Neuron (in vitro differentiated cells): ENCODE data around the gene SCN5A.

Experiments used
- H2AFZ ChIP-seq: one replicate; pipeline ENCODE4 v1.6.1; 2013; ENCODE audit warnings: low read depth, mild to moderate bottlenecking, inconsistent platforms, low read length, moderate library complexity
- H3K27me3 ChIP-seq: one replicate; pipeline ENCODE4 v1.6.1; 2013; ENCODE audit warnings: low read length; ENCODE audit not compliant: insufficient read depth
- H3K36me3 ChIP-seq: one replicate; pipeline ENCODE4 v1.6.1; 2013; ENCODE audit warnings: low read length; ENCODE audit not compliant: insufficient read depth
- H3K4me1 ChIP-seq: one replicate; pipeline ENCODE4 v1.6.1; 2013; ENCODE audit warnings: low read length; ENCODE audit not compliant: insufficient read depth
- H3K4me3 ChIP-seq: 2 replicates; pipeline ENCODE4 v1.5.1; 2013; ENCODE audit warnings: mild to moderate bottlenecking, low read length, moderate library complexity
- H3K9me3 ChIP-seq: one replicate; pipeline ENCODE4 v1.6.1; 2013; ENCODE audit warnings: low read length

SCN5A gene

DNA sequence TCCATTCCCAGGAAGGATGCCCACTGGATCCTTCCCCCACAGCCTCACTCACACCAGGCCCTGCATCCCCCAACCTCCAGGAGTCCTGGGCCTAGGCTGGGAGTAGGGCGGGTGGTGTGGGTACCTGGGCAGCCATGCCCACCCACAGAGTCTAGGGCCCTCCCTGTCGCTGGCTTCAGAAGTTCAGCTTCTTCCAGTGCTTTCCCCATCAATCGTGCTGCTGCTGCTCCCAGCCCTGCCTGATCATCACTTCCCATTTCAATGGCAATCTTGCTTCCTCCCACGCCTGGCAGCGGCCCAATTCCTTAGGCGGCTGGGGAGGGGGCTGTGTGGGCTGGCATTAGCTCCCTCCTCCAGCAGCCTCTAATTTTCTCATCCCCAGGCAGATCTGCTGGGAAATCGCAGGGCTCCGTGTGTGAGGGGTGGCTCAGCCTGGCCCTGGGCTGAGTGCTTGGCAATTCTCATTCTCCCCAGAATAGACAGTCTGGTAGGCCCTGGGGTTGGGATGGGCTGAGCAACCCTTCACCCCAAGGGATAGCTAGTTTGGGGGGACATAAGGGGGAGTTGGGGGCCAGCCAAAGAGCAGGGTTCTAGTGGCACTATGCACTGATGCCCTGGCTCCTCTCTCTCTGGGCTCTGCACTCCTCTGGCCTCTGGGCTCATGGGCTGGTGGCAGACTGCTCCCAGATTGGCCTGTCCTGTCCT, 66.4 kb downstream of the SCN5A start:
- Histone ChIP-seq H3K4me3 (no peak overlapping the region), H3K27me3 (peaks cover 8% of the 10 kb centered on the region), H3K4me1 (no peaks in the 10 kb centered on the region), H3K9me3 (no peaks in the 10 kb centered on the region), H3K36me3 (no peaks in the 10 kb centered on the region), H2AFZ (no peak overlapping the region)

DNA sequence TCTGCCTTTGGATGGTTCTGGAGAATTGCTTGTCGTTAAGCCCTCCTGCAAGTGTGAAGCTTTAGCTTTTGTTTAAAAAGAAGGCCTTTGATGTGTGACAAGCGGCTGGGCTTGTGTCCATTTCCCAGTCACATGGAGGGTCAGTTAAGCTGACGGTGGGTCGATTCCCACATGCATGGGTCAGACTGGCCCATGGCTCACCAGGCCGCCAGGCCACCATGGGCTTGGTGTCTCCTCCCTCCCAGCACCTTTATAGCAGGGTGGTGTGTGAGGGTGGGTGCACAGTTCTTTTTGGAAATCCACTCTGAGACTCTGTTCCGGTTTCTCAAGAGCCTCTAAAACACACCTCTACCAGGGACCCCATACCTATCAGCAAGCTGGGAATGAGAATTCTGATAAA, 67.2 kb downstream of the SCN5A start:
- Histone ChIP-seq H2AFZ (no peak overlapping the region), H3K9me3 (no peaks in the 10 kb centered on the region), H3K27me3 (peaks cover 8% of the 10 kb centered on the region), H3K36me3 (no peaks in the 10 kb centered on the region), H3K4me3 (no peak overlapping the region), H3K4me1 (no peaks in the 10 kb centered on the region)

DNA sequence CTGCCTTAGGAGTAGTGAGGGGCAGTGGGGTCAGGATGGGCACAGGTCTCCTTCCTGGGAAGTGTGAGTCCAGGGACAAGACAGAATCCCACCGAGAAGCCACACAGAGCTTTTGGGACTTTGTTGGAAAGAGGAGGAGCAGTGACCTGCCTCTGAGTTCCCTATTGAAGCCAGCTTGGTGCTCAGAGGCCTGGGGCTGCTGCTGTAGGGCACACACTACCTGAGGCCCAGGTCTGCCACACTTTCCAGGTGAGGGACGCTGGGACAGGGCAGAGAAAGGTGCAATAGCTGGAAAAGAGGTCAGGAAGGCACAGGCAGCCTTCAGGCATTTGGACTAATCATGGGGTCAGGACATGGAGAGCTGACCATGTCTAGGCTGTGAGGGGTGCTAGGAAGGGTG, 67.7 kb downstream of the SCN5A start:
- H2AFZ ChIP-seq: no peak overlapping the region
- H3K9me3 ChIP-seq: no peaks in the 10 kb centered on the region
- H3K36me3 ChIP-seq: no peaks in the 10 kb centered on the region
- no peaks in the 10 kb centered on the region for H3K4me1 ChIP-seq
- H3K4me3 ChIP-seq: no peak overlapping the region
- H3K27me3 ChIP-seq: peaks cover 8% of the 10 kb centered on the region

DNA sequence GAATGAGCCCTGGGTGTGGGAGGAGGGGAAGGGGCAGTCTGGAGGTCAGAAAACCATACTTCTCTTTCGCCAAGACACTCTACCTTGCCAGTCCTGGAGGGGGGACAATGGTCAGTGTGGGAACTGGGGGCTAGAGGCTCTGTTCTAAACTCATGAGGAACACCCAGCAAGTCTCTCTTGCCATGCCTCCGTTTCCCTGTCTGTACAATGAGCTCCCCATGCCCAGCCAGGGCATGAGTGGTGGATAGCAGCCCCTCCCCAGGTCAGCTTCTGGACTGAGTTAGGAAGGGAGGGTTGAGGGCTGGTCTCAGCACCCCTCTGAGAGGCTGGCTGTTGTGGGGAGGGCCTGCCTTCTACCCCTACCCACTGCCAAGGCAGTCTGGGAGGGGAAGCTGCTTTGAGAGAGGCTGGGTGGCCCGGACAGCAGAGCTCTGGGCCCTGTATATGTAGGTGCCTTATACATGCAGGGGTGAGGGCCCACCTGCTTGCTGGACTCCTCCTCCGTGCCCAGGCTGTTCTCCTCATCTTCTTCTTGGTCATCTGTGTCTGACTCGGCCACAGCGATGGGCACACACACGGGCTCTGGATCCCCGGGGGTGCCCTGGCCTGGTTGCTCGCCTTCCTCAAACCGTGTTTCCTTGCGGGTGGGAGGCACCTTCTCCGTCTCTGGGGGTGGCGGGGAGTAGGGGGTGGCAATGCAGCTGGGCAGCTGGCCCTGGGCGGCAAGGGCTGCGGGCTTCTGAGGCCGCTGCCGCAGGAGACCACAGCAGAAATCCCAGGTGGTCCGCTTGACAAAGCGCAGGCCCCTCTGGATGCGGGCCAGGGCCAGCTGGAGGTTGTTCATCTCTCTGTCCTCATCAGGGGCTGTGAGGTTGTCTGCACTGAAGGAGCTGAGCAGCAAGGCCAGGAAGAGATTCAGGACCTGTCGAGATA, 68.8 kb downstream of the SCN5A start:
- Histone ChIP-seq H3K4me3 (no peak overlapping the region), H2AFZ (no peak overlapping the region), H3K4me1 (no peaks in the 10 kb centered on the region), H3K27me3 (peaks cover 8% of the 10 kb centered on the region), H3K9me3 (no peaks in the 10 kb centered on the region), H3K36me3 (no peaks in the 10 kb centered on the region)

DNA sequence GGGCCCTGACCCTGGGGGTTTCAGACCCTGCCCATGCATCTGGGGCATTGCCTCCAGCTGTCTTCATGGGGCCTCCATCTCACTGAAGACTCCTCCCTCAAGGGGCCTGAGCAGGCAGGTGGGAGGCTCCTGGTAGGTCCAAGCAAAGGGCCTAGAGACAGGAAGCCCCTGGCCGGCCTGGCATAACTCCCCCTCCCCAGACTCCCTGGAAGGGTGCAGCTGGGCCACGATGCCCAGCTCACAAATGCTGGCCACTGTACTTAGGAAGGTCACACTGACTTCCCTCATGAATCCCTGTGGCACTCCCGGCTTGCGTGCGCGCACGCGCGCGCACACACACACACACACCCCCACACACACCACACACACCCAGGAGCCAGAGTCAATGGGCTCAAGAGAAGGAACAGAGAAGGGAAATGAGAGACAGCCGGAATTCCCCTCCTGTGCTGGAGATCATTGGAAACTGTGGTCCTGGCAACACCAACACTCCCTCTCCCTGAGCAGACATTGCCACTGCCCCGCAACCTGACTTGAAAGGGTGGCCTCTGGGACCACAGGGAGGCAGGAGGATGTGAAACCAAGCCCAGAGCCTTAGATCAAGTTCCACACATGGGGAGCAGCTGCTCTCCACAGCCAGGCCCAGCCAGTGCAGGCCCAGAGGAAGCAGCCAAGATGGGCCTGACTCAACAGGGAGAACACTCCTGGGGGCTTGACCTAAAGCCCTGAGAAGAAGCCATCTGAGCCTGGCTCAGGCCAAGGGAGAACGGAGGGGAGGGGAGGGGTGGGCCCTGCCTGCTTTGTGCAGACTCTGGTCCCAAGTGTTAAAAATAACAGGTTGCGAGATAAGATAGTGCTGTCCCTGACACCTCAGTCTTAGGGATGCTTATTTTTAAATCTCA, 69.7 kb downstream of the SCN5A start:
- Histone ChIP-seq H3K27me3 (peaks cover 8% of the 10 kb centered on the region), H3K4me3 (no peak overlapping the region), H3K36me3 (no peaks in the 10 kb centered on the region), H3K4me1 (no peaks in the 10 kb centered on the region), H3K9me3 (no peaks in the 10 kb centered on the region), H2AFZ (no peak overlapping the region)

DNA sequence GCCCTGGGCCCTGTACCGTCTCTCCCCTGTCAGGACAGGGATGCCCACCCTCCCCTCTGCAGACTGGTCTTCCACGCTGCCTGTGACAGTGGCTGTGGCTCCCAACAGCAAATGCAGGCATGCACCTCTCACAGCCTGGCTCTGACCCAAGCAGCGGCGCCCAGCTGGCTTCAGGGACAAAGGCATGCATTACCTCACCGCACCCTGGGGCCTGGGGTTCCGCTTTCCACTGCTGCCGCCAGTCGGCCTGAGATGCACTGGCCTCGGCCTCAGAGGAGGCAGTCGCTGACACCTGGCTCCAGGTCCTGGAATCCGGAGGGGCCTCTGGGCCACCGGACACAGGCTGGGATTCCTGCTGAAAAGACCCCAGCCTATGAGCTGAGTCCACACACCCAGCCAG, 70.3 kb downstream of the SCN5A start:
- H3K27me3 ChIP-seq: peaks cover 8% of the 10 kb centered on the region
- H2AFZ ChIP-seq: no peak overlapping the region
- H3K36me3 ChIP-seq: no peaks in the 10 kb centered on the region
- H3K4me1 ChIP-seq: no peaks in the 10 kb centered on the region
- no peaks in the 10 kb centered on the region for H3K9me3 ChIP-seq
- H3K4me3 ChIP-seq: no peak overlapping the region

DNA sequence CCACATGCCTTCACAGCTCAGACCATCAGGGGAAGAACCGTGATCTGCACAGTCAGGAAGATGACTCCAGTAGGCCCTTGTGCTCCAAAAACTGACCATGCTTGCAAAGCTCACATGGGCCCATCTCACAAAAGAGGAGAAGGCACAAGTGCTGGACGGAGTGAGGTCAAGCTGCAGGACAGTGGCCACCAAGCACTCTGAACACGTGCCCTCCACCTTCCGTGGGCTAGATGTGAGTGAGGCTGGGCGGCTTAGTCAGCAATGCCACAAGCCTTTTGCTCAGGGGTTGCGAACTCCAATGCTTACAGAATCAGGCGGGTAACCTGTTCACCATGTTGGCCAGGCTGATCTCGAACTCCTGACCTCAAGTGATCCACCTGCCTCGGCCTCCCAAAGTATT, 70.9 kb downstream of the SCN5A start:
- H3K27me3 ChIP-seq: peaks cover 8% of the 10 kb centered on the region
- no peaks in the 10 kb centered on the region for H3K9me3 ChIP-seq
- no peak overlapping the region for H3K4me3 ChIP-seq
- H3K36me3 ChIP-seq: no peaks in the 10 kb centered on the region
- H2AFZ ChIP-seq: no peak overlapping the region
- H3K4me1 ChIP-seq: no peaks in the 10 kb centered on the region

DNA sequence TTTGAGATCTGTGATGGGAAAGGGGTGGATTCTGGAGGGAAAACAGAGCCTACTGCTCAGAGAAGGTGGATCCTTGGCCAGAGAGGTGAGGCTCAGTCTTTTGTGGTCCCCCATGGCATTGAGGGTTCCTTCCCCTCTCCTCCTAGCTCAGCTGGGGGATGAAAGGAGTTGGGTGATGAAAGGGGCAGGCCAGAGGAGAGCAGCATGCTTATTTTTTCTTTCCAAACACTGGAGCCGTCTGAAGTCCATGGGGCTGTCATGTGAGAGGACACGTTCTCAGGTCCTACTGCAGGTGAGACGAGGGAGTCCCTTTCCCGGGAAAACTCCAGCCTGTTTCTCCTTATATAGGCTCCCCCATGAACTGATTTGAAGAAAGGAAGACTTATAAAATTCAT, 71.4 kb downstream of the SCN5A start:
- Histone ChIP-seq H3K4me1 (no peaks in the 10 kb centered on the region), H2AFZ (no peak overlapping the region), H3K27me3 (peaks cover 8% of the 10 kb centered on the region), H3K36me3 (no peaks in the 10 kb centered on the region), H3K9me3 (no peaks in the 10 kb centered on the region), H3K4me3 (no peak overlapping the region)

DNA sequence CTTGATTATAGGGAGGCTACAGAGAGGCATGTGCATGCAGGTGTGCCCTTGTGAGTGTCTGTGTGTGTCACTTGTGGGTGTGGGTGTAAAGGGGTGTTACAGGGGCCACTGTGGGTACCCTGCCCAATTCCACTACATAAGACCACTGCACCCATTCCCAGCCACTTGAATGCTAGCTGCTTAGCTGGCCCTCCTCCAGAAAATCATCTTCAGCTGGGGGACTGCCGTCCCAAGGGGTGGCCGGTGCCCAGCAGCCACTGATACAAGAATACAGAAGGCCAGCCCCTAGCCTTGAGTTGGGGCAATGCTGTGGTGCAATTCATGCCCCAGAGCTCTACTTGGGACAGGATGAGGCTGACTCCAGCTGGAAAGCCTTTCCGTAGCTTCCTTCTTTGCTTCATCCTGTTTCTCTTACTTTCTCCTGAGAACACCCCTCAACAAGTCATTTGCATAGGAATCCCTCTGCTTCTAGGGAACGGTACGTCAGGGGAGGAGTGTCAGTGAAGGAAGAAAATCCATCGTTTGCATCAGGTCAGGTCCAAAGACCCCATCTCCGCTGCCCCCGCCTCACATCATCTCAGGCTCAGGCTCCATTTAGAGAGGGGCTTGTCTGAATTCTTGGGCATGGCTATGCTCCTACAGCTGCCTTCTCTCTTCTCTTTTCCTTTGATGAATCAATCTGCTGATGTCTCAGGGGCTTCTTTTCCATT, 72.0 kb downstream of the SCN5A start:
- no peaks in the 10 kb centered on the region for H3K4me1 ChIP-seq
- H3K36me3 ChIP-seq: no peaks in the 10 kb centered on the region
- H3K27me3 ChIP-seq: peaks cover 8% of the 10 kb centered on the region
- H3K9me3 ChIP-seq: no peaks in the 10 kb centered on the region
- H3K4me3 ChIP-seq: no peak overlapping the region
- no peak overlapping the region for H2AFZ ChIP-seq

DNA sequence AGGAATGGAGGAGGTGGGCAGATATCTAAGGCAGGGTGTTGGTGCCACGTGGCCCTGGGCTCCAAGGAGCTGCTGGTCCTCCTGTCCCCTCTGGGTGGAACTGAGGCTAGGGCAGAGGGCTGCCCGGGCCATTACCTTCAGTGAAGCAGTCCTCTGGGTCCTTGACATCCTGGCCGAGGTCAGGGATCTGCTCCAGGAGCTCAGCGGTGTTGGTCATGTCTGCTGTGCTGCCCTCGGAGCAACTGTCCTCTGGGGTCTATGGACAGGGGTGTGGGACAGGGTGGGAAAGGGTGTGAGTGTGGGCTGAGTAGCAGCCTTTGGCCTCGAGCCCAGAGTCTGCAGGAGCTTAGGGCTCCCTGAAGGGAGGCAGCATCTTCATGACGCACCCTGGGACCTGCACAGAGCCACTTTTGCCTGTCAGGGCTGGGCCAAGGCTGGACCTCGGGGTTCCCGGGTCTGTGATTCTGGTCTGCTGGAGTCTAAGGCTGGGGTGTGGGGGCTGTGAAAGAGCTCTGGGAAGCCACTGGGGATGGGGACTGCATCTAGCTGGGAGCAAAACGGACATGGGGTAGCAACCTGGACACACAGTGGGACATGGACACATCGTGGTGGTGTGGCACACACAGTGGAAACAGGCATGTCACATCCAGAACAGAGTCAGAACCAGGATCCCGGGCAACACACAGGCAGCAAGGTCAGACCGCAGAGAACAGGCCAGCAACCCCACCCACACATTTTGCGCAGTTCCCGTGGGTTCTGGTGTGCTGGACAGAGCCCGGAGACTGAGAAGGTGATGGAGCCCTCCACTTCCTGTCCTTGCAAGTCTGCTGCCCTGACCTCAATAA, 72.7 kb downstream of the SCN5A start:
- H3K4me3 ChIP-seq: no peak overlapping the region
- H3K27me3 ChIP-seq: peaks cover 3% of the 10 kb centered on the region
- H3K4me1 ChIP-seq: no peaks in the 10 kb centered on the region

DNA sequence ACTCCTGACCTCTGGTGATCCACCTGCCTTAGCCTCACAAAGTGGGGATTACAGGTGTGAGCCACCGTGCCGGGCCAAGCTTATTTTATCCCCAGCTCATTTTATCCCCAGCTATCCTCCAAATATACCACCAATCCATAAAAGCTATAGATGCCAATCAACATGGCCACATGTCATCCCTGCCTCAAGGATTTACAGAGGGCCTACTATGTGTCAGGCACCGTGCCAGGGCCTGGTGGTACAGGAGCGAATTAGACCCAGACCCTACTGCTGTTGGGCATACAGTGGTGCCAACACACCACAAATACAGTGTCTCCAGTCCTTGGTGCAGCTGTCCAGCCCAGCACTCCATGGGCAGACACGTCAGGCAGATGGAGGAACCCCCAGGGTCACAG, 73.4 kb downstream of the SCN5A start:
- H3K9me3 ChIP-seq: no peaks in the 10 kb centered on the region
- peaks cover 3% of the 10 kb centered on the region for H3K27me3 ChIP-seq
- H3K4me1 ChIP-seq: no peaks in the 10 kb centered on the region
- H3K4me3 ChIP-seq: no peak overlapping the region
- H3K36me3 ChIP-seq: no peaks in the 10 kb centered on the region
- no peak overlapping the region for H2AFZ ChIP-seq

More for the DNA sequence above, 72.7 kb downstream of the SCN5A start:
- Histone ChIP-seq H3K9me3 (no peaks in the 10 kb centered on the region), H2AFZ (no peak overlapping the region), H3K36me3 (no peaks in the 10 kb centered on the region)
